Peyer's patch (tissue), 4 donors: Measurements from ENCODE around the gene MORN3. TPM values are rescaled to one million over a fixed set of nuclear protein-coding genes. Genes with fewer than 3 reads are reported as not detected.
A peak's percentile ranks its signal among the peaks of the same experiment; 100 is the strongest.

Experiments used
- DNase-seq, 3 donors: peaks; one replicate each; pipeline ENCODE4 v3.0.0-alpha.2; 2017 to 2019
- H3K27ac ChIP-seq, 4 donors: fragments of 200-600 bp; sonication (generic); one replicate each; pipeline ENCODE4 v1.5.1; 2016 to 2019
- H3K27me3 ChIP-seq, 2 donors: fragments of 200-600 bp; sonication (generic); one replicate each; pipeline ENCODE4 v1.5.1; 2019
- H3K36me3 ChIP-seq, 3 donors: fragments of 200-600 bp; sonication (generic); one replicate each; pipeline ENCODE4 v1.5.1; 2016 to 2019
- H3K4me1 ChIP-seq, 4 donors: fragments of 200-600 bp; sonication (generic); one replicate each; pipeline ENCODE4 v1.5.1; 2016 to 2019
- H3K4me3 ChIP-seq, 4 donors: fragments of 200-600 bp; sonication (generic); 1 replicate in 3 of 4; 2 replicates in 1 of 4; pipeline ENCODE4 v1.5.1; 2016 to 2019; ENCODE audit warnings: mild to moderate bottlenecking in 1 of 4
- H3K9me3 ChIP-seq, 4 donors: fragments of 200-600 bp; sonication (generic); one replicate each; pipeline ENCODE4 v1.5.1; 2016 to 2019; ENCODE audit warnings: mild to moderate bottlenecking in 1 of 4
- CTCF ChIP-seq, 6 experiments: fragments of 450-650 bp in 4 of 6; fragments of 200-600 bp in 2 of 6; sonication (generic) in 1 of 6; IDR thresholded peaks; one replicate each; pipeline ENCODE4 v1.5.1; 2017 to 2019; ENCODE audit warnings: antibody characterized with exemption in 6 of 6, mild to moderate bottlenecking in 3 of 6, moderate library complexity in 1 of 6
- POLR2A ChIP-seq, 2 donors: fragments of 450-650 bp; IDR thresholded peaks; one replicate each; pipeline ENCODE4 v1.5.1; 2017; ENCODE audit warnings: antibody characterized with exemption in 2 of 2, mild to moderate bottlenecking in 2 of 2, moderate library complexity in 2 of 2
- total RNA-seq, 4 donors: library from RNA; depleted of rRNA; stranded (reverse); fragments of >200 nt; gene quantifications; one replicate each; pipeline ENCODE4 v1.1.0, GENCODE V29; 2016

MORN3 gene
- total RNA-seq, 4 donors from 2014 or later = not detected

- Histone ChIP-seq H3K9me3 (no peaks in the 10 kb centered on the region), H3K4me3 (no peak overlapping the region), H3K4me1 (no peaks in the 10 kb centered on the region), H3K27me3 (no peaks in the 10 kb centered on the region), H3K36me3 (no peaks in the 10 kb centered on the region), H3K27ac (no peak overlapping the region)
- no peak for DNase-seq
- TF ChIP-seq POLR2A (IDR thresholded peaks at IDR 0.05) = no peak
- no peak for TF ChIP-seq CTCF (IDR thresholded peaks at IDR 0.05)
Measured at GRCh38 chr12:121649322-121649721, 20.1 kb downstream of the MORN3 start.

GRCh38 chr12:121648458-121649028, 20.9 kb downstream of the MORN3 start:
- DNase-seq = no peak
- no peak for TF ChIP-seq POLR2A (IDR thresholded peaks at IDR 0.05)
- no peak for TF ChIP-seq CTCF (IDR thresholded peaks at IDR 0.05)
- Histone ChIP-seq H3K4me1 (no peaks in the 10 kb centered on the region), H3K27ac (no peak overlapping the region), H3K9me3 (no peaks in the 10 kb centered on the region), H3K4me3 (no peak overlapping the region), H3K36me3 (no peaks in the 10 kb centered on the region), H3K27me3 (no peaks in the 10 kb centered on the region)

GRCh38 chr12:121641343-121641630, 28.2 kb downstream of the MORN3 start:
- no peak overlapping the region for H3K4me3 ChIP-seq
- H3K27me3 ChIP-seq = no peaks in the 10 kb centered on the region
- peaks cover 0 to 12% (median 0%) of the 10 kb centered on the region in 3 donors for H3K36me3 ChIP-seq
- TF ChIP-seq POLR2A (IDR thresholded peaks at IDR 0.05) (no peak), CTCF (IDR thresholded peaks at IDR 0.05) (no peak)
- no peak for DNase-seq
- peaks cover 0 to 13% (median 4%) of the 10 kb centered on the region in 4 donors for H3K4me1 ChIP-seq
- no peaks in the 10 kb centered on the region for H3K9me3 ChIP-seq
- H3K27ac ChIP-seq = no peak overlapping the region

- H3K27ac ChIP-seq = peak overlapping the region in 1 of 4 donors; percentile 82
- no peaks in the 10 kb centered on the region for H3K27me3 ChIP-seq
- no peak for DNase-seq
- TF ChIP-seq CTCF (IDR thresholded peaks at IDR 0.05) = no peak
- no peak for TF ChIP-seq POLR2A (IDR thresholded peaks at IDR 0.05)
- no peak overlapping the region for H3K4me3 ChIP-seq
- H3K36me3 ChIP-seq = peaks cover 0 to 12% (median 0%) of the 10 kb centered on the region in 3 donors
- H3K4me1 ChIP-seq = peaks cover 0 to 13% (median 4%) of the 10 kb centered on the region in 4 donors
- no peaks in the 10 kb centered on the region for H3K9me3 ChIP-seq
Measured at GRCh38 chr12:121638298-121639202, 30.9 kb downstream of the MORN3 start.

- no peaks in the 10 kb centered on the region for H3K9me3 ChIP-seq
- peaks cover 0 to 20% (median 12%) of the 10 kb centered on the region in 4 donors for H3K4me1 ChIP-seq
- peak in 2 of 3 donors; percentile 88 to 89 for DNase-seq
- no peaks in the 10 kb centered on the region for H3K27me3 ChIP-seq
- peaks cover 0 to 12% (median 0%) of the 10 kb centered on the region in 3 donors for H3K36me3 ChIP-seq
- peak overlapping the region; percentile 48 to 82 (median 68) for H3K27ac ChIP-seq
- H3K4me3 ChIP-seq = peak overlapping the region in 1 of 4 donors; percentile 26
- TF ChIP-seq POLR2A (IDR thresholded peaks at IDR 0.05) (no peak), CTCF (IDR thresholded peaks at IDR 0.05) (no peak)
Measured at GRCh38 chr12:121637231-121637914, 32.1 kb downstream of the MORN3 start.
